Smooth muscle cell of the brain vasculature (primary cell): ENCODE results near the gene DPF3.
"Not testable (repeated sequence)": the region's sequence is repeated elsewhere in the genome, so short reads cannot be mapped to it uniquely, and the experiment has no call there.

Source experiments
- DNase-seq: peaks from one replicate; pipeline ENCODE4 v3.0.0-alpha.2; 2012; ENCODE audit warnings: low read depth, low spot score

Gene DPF3

DNA sequence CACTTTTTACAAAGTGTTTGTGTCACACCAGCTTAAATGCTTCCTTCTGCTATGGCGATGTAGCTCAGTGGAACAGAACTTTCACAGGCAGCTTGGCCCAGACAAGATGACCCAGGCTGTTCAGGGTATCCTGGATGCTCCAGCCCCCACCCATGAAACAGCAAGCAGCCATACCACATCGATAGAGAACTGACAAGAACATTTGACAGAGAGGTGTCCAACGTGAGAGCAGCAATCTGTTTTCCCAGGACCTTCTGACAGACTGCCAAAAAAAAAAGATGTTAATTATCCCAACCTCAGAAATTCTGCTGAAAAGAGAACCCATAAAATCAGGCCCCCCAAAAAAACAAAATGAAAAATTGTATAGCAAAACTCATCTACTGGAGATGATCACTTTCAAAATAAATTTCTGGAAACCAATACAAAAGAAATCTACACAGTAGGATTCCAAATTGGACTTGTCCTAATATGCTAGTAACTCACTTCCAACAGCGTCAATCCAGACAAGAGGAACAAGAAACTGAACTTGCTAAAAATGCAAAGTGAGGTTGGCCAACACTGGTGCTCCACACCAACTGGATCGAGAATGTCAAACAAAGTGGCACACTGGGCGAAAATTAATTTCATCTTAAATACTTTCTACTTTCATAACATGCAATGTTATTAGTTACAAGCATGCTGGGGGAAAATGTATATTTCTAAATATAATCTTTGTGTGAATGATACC lies 118.8 kb downstream of the DPF3 start:
- DNase-seq: no peak

DNA sequence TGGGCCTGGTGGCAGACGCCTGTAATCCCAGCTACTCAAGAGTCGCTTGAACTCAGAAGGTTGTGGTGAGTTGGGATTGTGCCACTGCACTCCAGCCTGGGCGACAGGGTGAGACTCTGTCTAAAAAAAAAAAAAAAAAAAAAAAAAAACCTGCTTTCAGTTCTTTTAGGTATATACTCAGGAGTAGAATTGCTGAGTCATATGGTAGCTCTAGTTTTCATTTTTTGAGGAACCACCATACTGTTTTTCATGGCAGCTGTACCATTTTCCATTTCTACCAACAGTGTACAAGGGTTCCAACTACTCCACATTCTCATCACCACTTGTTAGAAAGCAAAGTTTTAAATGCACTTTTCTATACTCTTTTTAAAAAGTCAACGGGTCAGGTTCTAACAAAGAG lies 119.8 kb downstream of the DPF3 start:
- no peak for DNase-seq

GRCh38 chr14:72771561-72771960 lies 122.3 kb downstream of the DPF3 start:
- DNase-seq: no peak

DNA sequence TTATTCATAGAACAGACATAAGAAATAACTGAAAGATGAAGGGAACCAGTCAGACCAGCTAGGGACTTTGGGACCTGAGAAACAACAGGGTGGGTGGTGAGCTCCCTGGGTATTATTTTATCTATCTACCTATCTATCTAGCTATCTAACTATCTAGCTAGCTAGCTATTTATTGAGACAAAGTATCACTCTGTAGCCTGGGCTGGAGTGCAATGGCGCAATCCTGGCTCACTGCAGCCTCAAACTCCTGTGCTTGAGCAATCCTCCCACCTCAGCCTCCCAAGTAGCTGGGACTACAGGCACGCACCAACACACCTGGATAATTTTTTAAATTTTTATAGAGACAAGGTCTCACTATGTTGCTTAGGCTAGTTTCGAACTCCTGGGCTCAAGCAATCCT lies 127.6 kb downstream of the DPF3 start:
- DNase-seq: no peak

DNA sequence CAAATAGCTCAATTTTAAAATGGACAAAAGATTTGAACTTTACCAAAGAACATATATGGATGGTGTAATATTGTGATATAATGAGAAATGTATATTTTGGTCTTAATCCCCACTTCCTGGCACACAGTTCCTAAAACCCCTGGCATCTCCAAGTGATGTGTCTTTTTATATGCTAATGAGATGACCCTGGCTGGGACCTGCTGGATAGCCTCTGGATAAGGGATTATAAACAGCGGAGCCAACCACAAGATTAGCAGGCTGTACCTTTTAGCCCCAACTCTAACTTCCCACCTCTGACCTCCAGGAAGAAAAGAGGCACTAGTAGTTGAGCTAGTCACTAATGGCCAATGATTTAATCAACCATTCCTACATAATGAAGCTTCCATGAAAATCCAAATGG lies 130.0 kb downstream of the DPF3 start:
- DNase-seq: no peak

DNA sequence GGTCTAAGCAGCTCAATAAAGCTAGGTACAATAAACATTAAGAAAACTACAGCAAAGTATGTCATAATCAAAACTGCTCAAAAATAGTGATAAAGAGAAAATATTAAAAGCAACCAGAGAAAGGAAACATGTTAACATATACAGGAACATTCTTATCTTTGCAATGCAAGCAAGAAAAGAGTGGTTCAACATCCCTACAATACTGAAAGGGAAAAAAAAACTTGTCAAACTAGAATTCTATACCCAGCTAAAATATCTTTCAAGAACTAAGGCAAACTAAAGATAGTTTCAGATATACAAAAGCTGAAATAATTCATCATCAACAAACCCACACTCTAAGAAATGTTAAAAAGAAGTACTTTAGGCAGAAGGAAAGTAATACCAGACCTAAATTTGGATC lies 134.2 kb downstream of the DPF3 start:
- no peak for DNase-seq

GRCh38 chr14:72758993-72759392 lies 134.9 kb downstream of the DPF3 start:
- DNase-seq: no peak

- DNase-seq: no peak
These were observed 135.5 kb downstream of the DPF3 start for GRCh38 chr14:72758420-72758819.

DNA sequence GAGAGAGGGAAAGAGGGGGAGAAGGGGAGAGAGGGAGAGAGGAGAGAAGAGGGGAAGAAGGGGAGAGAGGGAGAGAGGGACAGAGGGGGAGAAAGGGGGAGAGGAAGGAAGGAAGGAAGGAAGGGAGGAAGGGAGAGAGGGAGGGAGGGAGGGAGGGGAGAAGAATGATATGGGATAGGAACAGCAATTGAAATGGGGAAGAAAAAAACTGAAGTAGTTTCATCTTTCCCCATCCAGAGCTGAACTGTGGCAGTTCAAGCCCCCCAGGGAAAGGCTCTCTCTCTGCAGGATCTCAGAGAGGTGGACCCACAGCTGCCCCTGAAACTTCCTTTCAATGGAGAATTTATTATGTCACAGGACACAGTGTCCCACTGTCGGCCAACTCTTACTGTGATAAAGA lies 136.9 kb downstream of the DPF3 start:
- DNase-seq: no peak

DNA sequence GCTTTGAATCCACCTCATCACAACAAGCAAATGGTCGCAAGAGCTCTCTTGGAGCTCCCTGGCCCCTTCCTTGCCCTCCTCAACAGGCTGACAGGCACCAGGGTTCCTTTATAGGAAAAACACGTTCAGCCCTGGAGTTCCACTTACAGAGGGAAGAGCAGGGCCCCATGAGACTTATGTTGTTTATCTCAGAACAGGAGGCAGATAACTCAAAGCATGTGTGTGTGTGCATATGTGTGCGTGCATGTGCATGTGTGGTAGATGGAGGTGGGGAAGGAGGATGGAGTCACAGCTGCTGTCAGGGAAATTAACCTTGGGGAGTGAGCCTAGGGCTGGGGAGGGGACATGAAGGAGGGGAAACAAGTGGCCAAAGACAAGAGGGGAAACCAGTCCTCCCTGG lies 138.1 kb downstream of the DPF3 start:
- DNase-seq: no peak

- DNase-seq: no peak
These were observed 139.0 kb downstream of the DPF3 start for GRCh38 chr14:72754949-72755348.

DNA sequence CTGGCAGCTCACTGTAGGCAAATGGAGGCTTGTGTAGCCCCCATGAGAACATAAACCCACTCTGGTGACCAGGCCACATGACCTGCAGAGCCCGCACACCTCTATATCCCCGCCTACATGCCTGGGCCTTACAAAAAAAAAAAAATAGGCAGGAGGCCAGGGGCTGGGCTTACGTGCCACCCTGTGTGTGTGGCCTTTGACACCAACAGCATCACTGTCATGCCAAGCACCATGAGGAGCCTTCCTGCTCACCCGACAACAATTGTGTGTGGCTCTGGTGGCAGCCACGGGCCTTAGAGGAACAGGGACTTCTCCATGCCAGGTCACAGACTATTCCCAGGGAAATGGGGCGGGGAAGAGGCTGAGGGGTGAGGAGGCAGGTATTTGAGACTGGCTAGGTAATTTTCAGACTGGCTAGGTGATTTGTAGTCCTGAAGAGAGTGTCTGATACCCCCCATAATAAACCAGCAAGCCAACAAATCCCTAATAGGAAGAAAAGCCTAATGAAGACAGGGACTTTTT lies 140.0 kb downstream of the DPF3 start:
- DNase-seq: no peak

DNA sequence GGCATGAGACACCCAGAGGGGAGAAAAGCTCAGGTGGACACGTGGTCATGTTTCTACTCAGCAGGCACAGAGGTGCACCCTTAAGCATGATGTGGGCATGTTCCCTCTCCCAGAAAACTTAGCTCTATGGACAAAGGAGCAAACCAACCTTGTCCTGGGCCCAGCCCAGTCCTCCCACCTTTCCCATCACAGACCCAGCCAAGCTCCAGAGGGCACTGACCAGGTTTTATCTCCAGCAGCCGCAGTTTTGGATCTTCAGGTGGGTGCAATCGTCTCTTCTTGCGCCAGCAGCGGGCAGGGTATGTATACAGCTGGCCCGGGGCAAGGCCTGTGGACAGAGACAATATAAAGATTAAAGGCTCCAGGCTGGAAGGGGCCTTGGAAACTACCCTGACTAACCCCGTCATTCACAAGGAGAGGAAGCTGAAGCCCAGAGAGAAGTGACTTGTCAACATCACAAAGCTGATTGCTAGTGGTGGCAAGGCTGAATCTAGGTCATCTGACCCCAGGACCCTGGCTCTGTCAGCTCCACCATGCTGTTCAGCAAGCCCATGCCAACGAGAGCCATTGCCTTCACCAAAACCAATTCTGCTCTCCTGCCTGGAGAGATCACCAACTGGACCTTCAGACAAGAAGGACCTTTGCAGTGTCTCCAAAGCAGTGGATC lies 140.7 kb downstream of the DPF3 start:
- DNase-seq: no peak

DNA sequence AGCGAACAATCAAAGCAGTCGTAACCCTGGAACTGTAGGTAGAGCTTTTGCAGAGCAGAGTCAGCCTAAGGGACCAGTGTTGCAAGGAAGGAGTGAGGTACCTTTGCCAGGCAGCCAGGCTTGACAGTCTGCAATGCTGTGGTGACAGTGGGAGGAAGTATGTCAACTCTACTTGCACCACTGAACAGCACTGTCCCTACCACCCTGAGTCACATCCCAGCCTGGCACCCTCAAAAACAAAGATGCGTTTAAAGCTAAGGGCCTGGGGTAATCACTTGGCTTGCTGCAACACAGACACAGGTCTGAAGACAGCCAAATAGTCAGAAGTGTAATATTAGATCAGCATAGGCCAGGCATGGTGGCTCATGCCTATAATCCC lies 141.9 kb downstream of the DPF3 start:
- DNase-seq: no peak

- DNase-seq: no peak
These were observed 142.4 kb downstream of the DPF3 start for GRCh38 chr14:72751276-72752033.

DNA sequence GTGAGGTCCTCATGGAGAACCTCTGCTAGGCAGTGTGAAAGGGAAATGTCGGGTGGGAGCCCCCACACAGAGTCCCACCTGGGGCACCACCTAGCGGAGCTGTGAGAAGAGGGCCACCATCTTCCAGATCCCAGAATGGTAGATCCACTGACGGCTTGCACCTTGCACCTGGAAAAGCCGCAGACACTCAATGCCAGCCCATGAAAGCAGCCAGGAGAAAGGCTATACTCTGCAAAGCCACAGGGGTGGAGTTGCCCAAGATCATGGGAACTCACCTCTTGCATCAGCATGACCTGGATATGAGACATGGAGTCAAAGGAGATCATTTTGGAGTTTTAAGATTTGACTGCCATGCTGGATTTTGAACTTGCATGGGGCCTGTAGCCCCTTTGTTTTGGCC lies 145.0 kb downstream of the DPF3 start:
- not testable (repeated sequence) for DNase-seq

DNA sequence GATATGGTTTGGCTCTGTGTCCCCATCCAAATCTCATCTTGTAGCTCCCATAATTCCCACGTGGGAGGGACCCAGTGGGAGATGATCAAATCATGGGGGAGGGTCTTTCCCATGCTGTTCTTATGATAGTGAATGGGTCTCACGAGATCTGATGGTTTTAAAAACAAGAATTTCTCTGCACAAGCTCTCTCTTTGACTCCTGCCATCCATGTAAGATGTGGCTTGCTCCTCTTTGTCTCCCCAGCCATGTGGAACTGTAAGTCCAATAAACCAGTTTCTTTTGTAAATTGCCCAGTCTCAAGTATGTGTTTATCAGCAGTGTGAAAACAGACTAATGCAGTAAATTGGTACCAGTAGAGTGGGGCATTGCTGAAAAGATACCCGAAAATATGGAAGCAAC lies 146.2 kb downstream of the DPF3 start:
- DNase-seq: no peak

DNA sequence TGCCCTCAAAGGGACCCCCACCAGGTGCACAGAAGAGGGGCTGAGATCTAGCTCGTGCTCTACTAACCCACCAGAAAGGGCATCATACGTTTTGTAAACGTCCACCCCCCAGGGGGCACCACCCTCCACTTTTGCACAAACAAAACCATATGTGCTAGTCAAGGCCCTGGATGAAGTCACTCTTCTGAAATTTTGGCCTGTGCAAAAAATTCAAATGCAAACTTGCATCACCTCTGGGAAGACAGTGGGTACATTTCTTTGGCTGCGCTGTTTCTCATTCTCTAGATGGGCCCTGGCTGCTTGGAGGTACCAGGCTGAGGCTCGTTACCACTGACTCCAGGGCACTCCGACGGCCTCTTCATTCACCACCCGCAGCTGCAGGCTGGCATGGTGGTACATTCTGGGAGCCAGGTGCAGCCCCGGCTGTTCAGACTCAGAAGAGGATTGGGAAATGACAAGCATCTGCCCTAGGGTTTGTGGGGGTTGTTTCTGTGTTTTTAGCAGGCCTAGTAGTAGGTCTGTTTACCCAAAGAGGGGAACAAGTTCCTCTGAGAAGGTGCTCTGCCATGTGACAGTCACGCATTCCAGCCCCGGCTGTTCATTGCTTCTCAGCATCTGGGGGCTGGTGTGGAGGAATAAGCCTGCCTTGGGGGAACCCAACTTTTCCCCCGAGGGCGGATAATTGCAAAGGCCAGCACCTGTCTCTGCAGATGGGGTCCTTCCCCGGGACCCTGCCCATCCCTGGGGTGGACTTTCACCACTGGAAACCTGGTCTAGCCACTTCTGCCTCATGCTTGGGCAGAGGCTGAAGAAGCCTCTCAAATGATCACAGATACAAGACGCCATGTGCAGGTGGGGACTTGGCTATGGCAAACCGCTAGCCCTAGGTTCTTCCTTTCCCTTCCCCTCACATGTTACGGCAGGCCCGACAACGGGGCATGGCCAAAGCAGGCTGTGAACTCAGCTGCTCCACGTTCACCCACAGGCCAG lies 147.6 kb downstream of the DPF3 start:
- no peak for DNase-seq

- no peak for DNase-seq
These were observed 148.4 kb downstream of the DPF3 start for GRCh38 chr14:72745546-72745945.

GRCh38 chr14:72744416-72745120 lies 149.3 kb downstream of the DPF3 start:
- DNase-seq: no peak

DNA sequence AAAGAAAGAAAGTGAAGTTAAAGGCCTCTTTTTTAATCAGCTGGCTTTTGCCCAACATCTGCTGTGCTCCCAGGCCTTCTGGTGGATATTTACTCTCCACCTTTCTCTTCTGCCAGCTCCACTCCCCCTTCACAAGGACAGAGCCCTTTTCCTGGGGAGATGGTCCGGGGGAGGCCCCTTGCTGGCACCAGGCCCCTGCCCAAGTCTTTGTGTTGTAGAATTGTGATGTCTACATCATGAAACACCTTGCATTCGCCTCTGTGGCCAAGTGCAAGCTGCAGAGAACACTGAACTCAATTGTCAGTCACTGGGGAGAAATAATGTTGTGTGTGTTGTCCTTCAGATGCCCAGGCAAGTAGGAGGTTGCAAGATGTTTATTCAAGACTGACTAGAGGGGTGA lies 150.3 kb downstream of the DPF3 start:
- DNase-seq: no peak
